Measurements from ENCODE around the gene DHX29. TPM values are rescaled to one million over a fixed set of nuclear protein-coding genes. Genes with fewer than 3 reads are reported as not detected.

DHX29 gene
- total and polyA plus RNA-seq, 2 donors (not counting 1 experiment from before 2014, with no cell fraction given): 3.9 to 18.1 TPM

DNA sequence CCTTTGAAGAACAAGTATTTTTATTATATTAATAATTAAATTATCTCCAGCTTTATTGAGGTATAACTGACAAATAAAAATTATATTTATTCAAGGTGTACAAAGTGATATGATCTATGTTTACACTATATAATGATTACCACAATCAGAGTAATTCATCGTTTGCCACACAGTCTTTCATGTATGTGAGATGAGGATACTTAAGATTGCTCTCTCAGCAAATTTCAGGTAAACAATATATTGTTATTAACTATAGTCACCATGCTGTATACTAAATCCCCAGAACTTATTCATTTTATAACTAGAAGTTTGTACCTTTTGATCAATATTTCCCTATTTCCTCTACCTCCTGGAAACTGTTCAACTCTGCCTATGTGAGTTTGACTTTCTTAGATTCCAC is 57.4 kb downstream of the DHX29 start:
- H3K27ac Mint-ChIP-seq: no peak overlapping the region
- H3K27me3 Mint-ChIP-seq: peaks cover 4% of the 10 kb centered on the region
- no peak overlapping the region for H3K9ac ChIP-seq (ENCODE audit: low read length)
- H4K20me1 ChIP-seq (ENCODE audit: control insufficient read depth, insufficient read depth, low read length, poor library complexity, severe bottlenecking): no peaks in the 10 kb centered on the region
- no peak for ATAC-seq (ENCODE audit: low read depth)
- H3K4me1 ChIP-seq (ENCODE audit: control insufficient read depth in 2 of 2, insufficient read depth in 2 of 2, low read length in 2 of 2): no peaks in the 10 kb centered on the region
- no peak overlapping the region for H2AFZ ChIP-seq (ENCODE audit: insufficient read depth, low read depth, low read length, poor library complexity, severe bottlenecking)
- H3K79me2 ChIP-seq (ENCODE audit: control insufficient read depth, insufficient read depth, low read length): no peaks in the 10 kb centered on the region
- peaks cover 4% of the 10 kb centered on the region for H3K9me3 Mint-ChIP-seq (ENCODE audit: insufficient read depth)
- no peak overlapping the region for H3K4me2 ChIP-seq (replicated peaks; ENCODE audit: low read depth, low read length, poor library complexity, severe bottlenecking)
- POLR2A ChIA-PET: no interaction called here
- no peaks in the 10 kb centered on the region for H3K4me1 Mint-ChIP-seq
- CTCF ChIA-PET: no interaction called here
- H3K9me3 ChIP-seq (ENCODE audit: control extremely low read depth in 1 of 3, control insufficient read depth in 2 of 3, insufficient read depth in 1 of 3, low read length in 2 of 3): peaks cover 2 to 12% (median 10%) of the 10 kb centered on the region in 3 donors
- no peak overlapping the region for H3K27ac ChIP-seq (ENCODE audit: low read length in 2 of 2)
- no peak overlapping the region for H3K4me3 Mint-ChIP-seq
- no CpG with 5 or more reads among the region's 1 CpG for WGBS (ENCODE audit: insufficient coverage)
- H3K4me3 ChIP-seq (ENCODE audit: control extremely low read depth in 1 of 5, extremely low read depth in 1 of 5, insufficient read depth in 1 of 5, low read depth in 2 of 5, low read length in 4 of 5): no peak overlapping the region
- no peak for TF ChIP-seq CTCF (IDR thresholded peaks at IDR 0.05)
- no peak for TF ChIP-seq EZH2 (IDR thresholded peaks at IDR 0.05; ENCODE audit: borderline replicate concordance, insufficient read depth, low read depth, low read length, poor library complexity, severe bottlenecking)
- H3K36me3 ChIP-seq (replicated peaks in 1 of 2; ENCODE audit: control extremely low read depth in 1 of 2, control insufficient read depth in 1 of 2, extremely low read depth in 1 of 2, insufficient read depth in 2 of 2, low read length in 1 of 2): no peaks in the 10 kb centered on the region
- no peaks in the 10 kb centered on the region for H3K27me3 ChIP-seq (replicated peaks in 1 of 4; ENCODE audit: control extremely low read depth in 1 of 4, control insufficient read depth in 3 of 4, insufficient read depth in 4 of 4, low read length in 3 of 4)
- intact Hi-C loops (cut with micrococcal nuclease): no loop called here
- no peak for DNase-seq

- TF ChIP-seq CTCF (IDR thresholded peaks at IDR 0.05) (no peak), EZH2 (IDR thresholded peaks at IDR 0.05; ENCODE audit: borderline replicate concordance, insufficient read depth, low read depth, low read length, poor library complexity, severe bottlenecking) (no peak)
- H3K4me1 ChIP-seq (ENCODE audit: control insufficient read depth in 2 of 2, insufficient read depth in 2 of 2, low read length in 2 of 2): no peaks in the 10 kb centered on the region
- no peak overlapping the region for H2AFZ ChIP-seq (ENCODE audit: insufficient read depth, low read depth, low read length, poor library complexity, severe bottlenecking)
- H3K9me3 Mint-ChIP-seq (ENCODE audit: insufficient read depth): no peaks in the 10 kb centered on the region
- ATAC-seq (ENCODE audit: low read depth): no peak
- intact Hi-C loops (cut with micrococcal nuclease): no loop called here
- peaks cover 0 to 6% (median 0%) of the 10 kb centered on the region in 3 donors for H3K9me3 ChIP-seq (ENCODE audit: control extremely low read depth in 1 of 3, control insufficient read depth in 2 of 3, insufficient read depth in 1 of 3, low read length in 2 of 3)
- peaks cover 33% of the 10 kb centered on the region for H3K27me3 Mint-ChIP-seq
- no peaks in the 10 kb centered on the region for H3K79me2 ChIP-seq (ENCODE audit: control insufficient read depth, insufficient read depth, low read length)
- no peak overlapping the region for H3K9ac ChIP-seq (ENCODE audit: low read length)
- H3K4me3 ChIP-seq (ENCODE audit: control extremely low read depth in 1 of 5, extremely low read depth in 1 of 5, insufficient read depth in 1 of 5, low read depth in 2 of 5, low read length in 4 of 5): no peak overlapping the region
- H3K4me3 Mint-ChIP-seq: no peak overlapping the region
- no peak overlapping the region for H3K27ac ChIP-seq (ENCODE audit: low read length in 2 of 2)
- no peak overlapping the region for H3K4me2 ChIP-seq (replicated peaks; ENCODE audit: low read depth, low read length, poor library complexity, severe bottlenecking)
- no peak overlapping the region for H3K27ac Mint-ChIP-seq
- no peaks in the 10 kb centered on the region for H3K36me3 ChIP-seq (replicated peaks in 1 of 2; ENCODE audit: control extremely low read depth in 1 of 2, control insufficient read depth in 1 of 2, extremely low read depth in 1 of 2, insufficient read depth in 2 of 2, low read length in 1 of 2)
- ChIA-PET CTCF (interaction anchor here (0.5 to 0.7 kb wide), 2 partner anchors 56 to 70 kb away, joined by 3 read pairs; no protein-coding TSS in a partner anchor), POLR2A (no interaction called here)
- H3K4me1 Mint-ChIP-seq: no peaks in the 10 kb centered on the region
- H3K27me3 ChIP-seq (replicated peaks in 1 of 4; ENCODE audit: control extremely low read depth in 1 of 4, control insufficient read depth in 3 of 4, insufficient read depth in 4 of 4, low read length in 3 of 4): peaks cover 0 to 8% (median 7%) of the 10 kb centered on the region in 4 experiments
- no peak for DNase-seq
- no peaks in the 10 kb centered on the region for H4K20me1 ChIP-seq (ENCODE audit: control insufficient read depth, insufficient read depth, low read length, poor library complexity, severe bottlenecking)
- 80% methylated on average over 3 of the region's 4 CpGs for WGBS (ENCODE audit: insufficient coverage)
Observed at GRCh38 chr5:55241746-55242145, 65.7 kb downstream of the DHX29 start.
